ENCODE results near the gene EPHA4.
A peak's percentile ranks its signal among the peaks of the same experiment; 100 is the strongest.

The EPHA4 gene

GRCh38 chr2:221454459-221455105 lies 117.5 kb downstream of the EPHA4 start:
- ChIA-PET CTCF (no interaction called here), POLR2A (no interaction called here)
- Histone ChIP-seq H3K4me3 (ENCODE audit: control insufficient read depth in 1 of 7, extremely low read depth in 1 of 7, insufficient read depth in 4 of 7, low read depth in 2 of 7, low read length in 6 of 7) (no peak overlapping the region), H3K9me3 (ENCODE audit: control extremely low read depth in 1 of 5, control insufficient read depth in 4 of 5, insufficient read depth in 2 of 5, low read depth in 1 of 5, low read length in 4 of 5) (no peaks in the 10 kb centered on the region), H3K27me3 (replicated peaks in 2 of 5; ENCODE audit: control insufficient read depth in 4 of 5, insufficient read depth in 5 of 5, low read length in 4 of 5) (no peaks in the 10 kb centered on the region), H3K36me3 (ENCODE audit: control insufficient read depth in 4 of 4, insufficient read depth in 4 of 4, low read length in 3 of 4) (no peaks in the 10 kb centered on the region), H3K27ac (ENCODE audit: insufficient read depth in 1 of 2, low read depth in 1 of 2, low read length in 2 of 2, poor library complexity in 1 of 2, severe bottlenecking in 2 of 2) (no peak overlapping the region), H3K4me1 (ENCODE audit: control extremely low read depth in 1 of 4, control insufficient read depth in 4 of 4, insufficient read depth in 4 of 4, low read length in 3 of 4) (peaks cover 0 to 19% (median 9%) of the 10 kb centered on the region in 4 experiments)
- no peak for DNase-seq
- WGBS (ENCODE audit: insufficient coverage), result 100% methylated on average over 1 of the region's 3 CpGs

- POLR2A ChIA-PET, result no interaction called here
- no peak overlapping the region for H3K27ac ChIP-seq (ENCODE audit: insufficient read depth in 1 of 2, low read depth in 1 of 2, low read length in 2 of 2, poor library complexity in 1 of 2, severe bottlenecking in 2 of 2)
- WGBS (ENCODE audit: insufficient coverage), result 79% methylated on average over 12 of the region's 13 CpGs
- CTCF ChIA-PET, result interaction anchor here (1.6 kb wide), 1 partner anchor 33 kb away, joined by 3 read pairs; no protein-coding TSS in a partner anchor
- no peaks in the 10 kb centered on the region for H3K27me3 ChIP-seq (replicated peaks in 2 of 5; ENCODE audit: control insufficient read depth in 4 of 5, insufficient read depth in 5 of 5, low read length in 4 of 5)
- DNase-seq, result peak; percentile 18 to 77 (median 67)
- H3K4me3 ChIP-seq (ENCODE audit: control insufficient read depth in 1 of 7, extremely low read depth in 1 of 7, insufficient read depth in 4 of 7, low read depth in 2 of 7, low read length in 6 of 7), result peak overlapping the region in 1 of 7 experiments; percentile 42
- no peaks in the 10 kb centered on the region for H3K9me3 ChIP-seq (ENCODE audit: control extremely low read depth in 1 of 5, control insufficient read depth in 4 of 5, insufficient read depth in 2 of 5, low read depth in 1 of 5, low read length in 4 of 5)
- no peaks in the 10 kb centered on the region for H3K36me3 ChIP-seq (ENCODE audit: control insufficient read depth in 4 of 4, insufficient read depth in 4 of 4, low read length in 3 of 4)
- H3K4me1 ChIP-seq (ENCODE audit: control extremely low read depth in 1 of 4, control insufficient read depth in 4 of 4, insufficient read depth in 4 of 4, low read length in 3 of 4), result peaks cover 10 to 39% (median 24%) of the 10 kb centered on the region in 4 experiments
Measured at GRCh38 chr2:221451862-221452788, 120.0 kb downstream of the EPHA4 start.

- ChIA-PET CTCF (interaction anchor here (1.6 kb wide), 1 partner anchor 31 kb away, joined by 3 read pairs; no protein-coding TSS in a partner anchor), POLR2A (no interaction called here)
- Histone ChIP-seq H3K9me3 (ENCODE audit: control extremely low read depth in 1 of 5, control insufficient read depth in 4 of 5, insufficient read depth in 2 of 5, low read depth in 1 of 5, low read length in 4 of 5) (no peaks in the 10 kb centered on the region), H3K27me3 (replicated peaks in 2 of 5; ENCODE audit: control insufficient read depth in 4 of 5, insufficient read depth in 5 of 5, low read length in 4 of 5) (no peaks in the 10 kb centered on the region), H3K27ac (ENCODE audit: insufficient read depth in 1 of 2, low read depth in 1 of 2, low read length in 2 of 2, poor library complexity in 1 of 2, severe bottlenecking in 2 of 2) (no peak overlapping the region), H3K4me1 (ENCODE audit: control extremely low read depth in 1 of 4, control insufficient read depth in 4 of 4, insufficient read depth in 4 of 4, low read length in 3 of 4) (peaks cover 10 to 35% (median 22%) of the 10 kb centered on the region in 4 experiments), H3K4me3 (ENCODE audit: control insufficient read depth in 1 of 7, extremely low read depth in 1 of 7, insufficient read depth in 4 of 7, low read depth in 2 of 7, low read length in 6 of 7) (no peak overlapping the region), H3K36me3 (ENCODE audit: control insufficient read depth in 4 of 4, insufficient read depth in 4 of 4, low read length in 3 of 4) (no peaks in the 10 kb centered on the region)
- DNase-seq, result no peak
- WGBS (ENCODE audit: insufficient coverage), result no CpG with 5 or more reads among the region's 1 CpG
Measured at GRCh38 chr2:221450280-221450679, 121.8 kb downstream of the EPHA4 start.

GRCh38 chr2:221449406-221449805 lies 122.7 kb downstream of the EPHA4 start:
- no peak for DNase-seq
- CTCF ChIA-PET, result no interaction called here

GRCh38 chr2:221448844-221449390 lies 123.2 kb downstream of the EPHA4 start:
- ChIA-PET POLR2A (no interaction called here), CTCF (no interaction called here)
- Histone ChIP-seq H3K4me3 (ENCODE audit: control insufficient read depth in 1 of 7, extremely low read depth in 1 of 7, insufficient read depth in 4 of 7, low read depth in 2 of 7, low read length in 6 of 7) (peak overlapping the region in 1 of 7 experiments; percentile 33), H3K4me1 (ENCODE audit: control extremely low read depth in 1 of 4, control insufficient read depth in 4 of 4, insufficient read depth in 4 of 4, low read length in 3 of 4) (peaks cover 10 to 43% (median 31%) of the 10 kb centered on the region in 4 experiments), H3K27me3 (replicated peaks in 2 of 5; ENCODE audit: control insufficient read depth in 4 of 5, insufficient read depth in 5 of 5, low read length in 4 of 5) (no peaks in the 10 kb centered on the region), H3K36me3 (ENCODE audit: control insufficient read depth in 4 of 4, insufficient read depth in 4 of 4, low read length in 3 of 4) (no peaks in the 10 kb centered on the region), H3K27ac (ENCODE audit: insufficient read depth in 1 of 2, low read depth in 1 of 2, low read length in 2 of 2, poor library complexity in 1 of 2, severe bottlenecking in 2 of 2) (no peak overlapping the region), H3K9me3 (ENCODE audit: control extremely low read depth in 1 of 5, control insufficient read depth in 4 of 5, insufficient read depth in 2 of 5, low read depth in 1 of 5, low read length in 4 of 5) (no peaks in the 10 kb centered on the region)
- DNase-seq, result peak in 2 of 3 donors; percentile 59 to 73
- 0% methylated on average over 1 of the region's 4 CpGs for WGBS (ENCODE audit: insufficient coverage)

More at GRCh38 chr2:221449406-221449805, 122.7 kb downstream of the EPHA4 start:
- 95% methylated on average over 3 of the region's 4 CpGs for WGBS (ENCODE audit: insufficient coverage)
- peak overlapping the region in 1 of 7 experiments; percentile 33 for H3K4me3 ChIP-seq (ENCODE audit: control insufficient read depth in 1 of 7, extremely low read depth in 1 of 7, insufficient read depth in 4 of 7, low read depth in 2 of 7, low read length in 6 of 7)
- H3K4me1 ChIP-seq (ENCODE audit: control extremely low read depth in 1 of 4, control insufficient read depth in 4 of 4, insufficient read depth in 4 of 4, low read length in 3 of 4), result peaks cover 10 to 38% (median 26%) of the 10 kb centered on the region in 4 experiments
- H3K9me3 ChIP-seq (ENCODE audit: control extremely low read depth in 1 of 5, control insufficient read depth in 4 of 5, insufficient read depth in 2 of 5, low read depth in 1 of 5, low read length in 4 of 5), result no peaks in the 10 kb centered on the region
- POLR2A ChIA-PET, result no interaction called here
- no peaks in the 10 kb centered on the region for H3K27me3 ChIP-seq (replicated peaks in 2 of 5; ENCODE audit: control insufficient read depth in 4 of 5, insufficient read depth in 5 of 5, low read length in 4 of 5)
- H3K36me3 ChIP-seq (ENCODE audit: control insufficient read depth in 4 of 4, insufficient read depth in 4 of 4, low read length in 3 of 4), result no peaks in the 10 kb centered on the region
- H3K27ac ChIP-seq (ENCODE audit: insufficient read depth in 1 of 2, low read depth in 1 of 2, low read length in 2 of 2, poor library complexity in 1 of 2, severe bottlenecking in 2 of 2), result no peak overlapping the region

GRCh38 chr2:221448057-221448843 lies 123.9 kb downstream of the EPHA4 start:
- CTCF ChIA-PET, result no interaction called here
- POLR2A ChIA-PET, result no interaction called here
- H3K9me3 ChIP-seq (ENCODE audit: control extremely low read depth in 1 of 5, control insufficient read depth in 4 of 5, insufficient read depth in 2 of 5, low read depth in 1 of 5, low read length in 4 of 5), result no peaks in the 10 kb centered on the region

More at GRCh38 chr2:221448057-221448843, 123.9 kb downstream of the EPHA4 start:
- no peaks in the 10 kb centered on the region for H3K27me3 ChIP-seq (replicated peaks in 2 of 5; ENCODE audit: control insufficient read depth in 4 of 5, insufficient read depth in 5 of 5, low read length in 4 of 5)
- no peaks in the 10 kb centered on the region for H3K36me3 ChIP-seq (ENCODE audit: control insufficient read depth in 4 of 4, insufficient read depth in 4 of 4, low read length in 3 of 4)
- WGBS (ENCODE audit: insufficient coverage), result 93% methylated on average over 3 of the region's 8 CpGs
- H3K27ac ChIP-seq (ENCODE audit: insufficient read depth in 1 of 2, low read depth in 1 of 2, low read length in 2 of 2, poor library complexity in 1 of 2, severe bottlenecking in 2 of 2), result no peak overlapping the region
- DNase-seq, result no peak
- H3K4me3 ChIP-seq (ENCODE audit: control insufficient read depth in 1 of 7, extremely low read depth in 1 of 7, insufficient read depth in 4 of 7, low read depth in 2 of 7, low read length in 6 of 7), result peak overlapping the region in 1 of 7 experiments; percentile 33
- peaks cover 16 to 50% (median 36%) of the 10 kb centered on the region in 4 experiments for H3K4me1 ChIP-seq (ENCODE audit: control extremely low read depth in 1 of 4, control insufficient read depth in 4 of 4, insufficient read depth in 4 of 4, low read length in 3 of 4)

All from common myeloid progenitor, CD34-positive (primary cell).